Stimulated activated CD8-positive, alpha-beta memory T cell treated with anti-CD3 and anti-CD28 coated beads, Interleukin-7, amount 100 ng/mL, for 48 hours (primary cell): ENCODE results near the gene IDH3G.

ENCODE experiments used
- DNase-seq, 2 donors: peaks; one replicate each; pipeline ENCODE4 v3.0.0-alpha.2; 2020; ENCODE audit warnings: low read depth in 1 of 2; ENCODE audit errors: extremely low read depth in 1 of 2

IDH3G gene

GRCh38 chrX:153816831-153817690, 22.9 kb upstream of the IDH3G start:
- no peak for DNase-seq

- no peak for DNase-seq
Observed at GRCh38 chrX:153814591-153815315, 20.6 kb upstream of the IDH3G start.

- DNase-seq = no peak
Observed at GRCh38 chrX:153813161-153813560, 19.0 kb upstream of the IDH3G start.

GRCh38 chrX:153812220-153812619, 18.0 kb upstream of the IDH3G start:
- DNase-seq = no peak

GRCh38 chrX:153807976-153808375, 13.8 kb upstream of the IDH3G start:
- no peak for DNase-seq

- no peak for DNase-seq
Observed at GRCh38 chrX:153806999-153807575, 12.9 kb upstream of the IDH3G start.

DNA sequence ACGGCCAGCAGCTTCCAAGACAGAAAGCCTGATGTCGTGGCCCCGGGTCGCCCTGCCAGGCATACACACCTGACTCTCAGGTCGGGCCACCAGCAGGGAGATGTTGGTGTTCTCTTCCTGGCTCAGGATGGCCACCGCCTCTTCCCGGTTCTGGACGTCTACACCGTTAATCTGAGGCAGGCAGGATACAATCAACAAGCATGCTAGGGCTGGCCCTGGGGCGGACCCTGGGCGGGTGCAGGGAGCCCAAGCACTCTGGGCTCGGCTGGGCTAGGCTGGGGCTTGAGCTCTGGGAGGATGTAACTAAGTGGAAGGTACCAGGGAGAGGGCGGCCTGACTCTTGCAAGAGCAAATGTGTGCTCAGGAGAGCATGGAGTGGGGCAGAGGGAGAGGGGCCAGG, 11.3 kb upstream of the IDH3G start:
- DNase-seq = no peak

DNA sequence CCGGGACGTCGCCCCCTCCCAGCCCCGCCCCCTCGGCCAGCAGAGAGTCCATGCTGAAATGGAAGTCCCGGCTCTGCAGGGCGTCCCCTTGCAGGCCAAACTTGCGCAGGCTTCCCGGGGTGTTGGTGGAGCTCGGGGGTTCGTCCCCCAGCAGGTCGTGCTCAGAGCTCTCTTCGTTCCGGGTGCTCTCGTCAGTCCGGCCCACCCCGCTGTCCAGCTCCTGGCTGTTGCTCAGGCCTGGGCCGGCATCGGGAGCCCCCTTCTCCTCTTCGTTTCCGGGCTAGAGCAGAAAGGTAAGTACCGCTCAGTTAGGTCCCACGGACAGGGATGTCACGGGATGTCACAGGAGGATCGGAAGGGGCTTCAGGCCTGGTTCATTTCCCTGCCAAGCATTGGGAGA, 10.4 kb upstream of the IDH3G start:
- DNase-seq = no peak

DNA sequence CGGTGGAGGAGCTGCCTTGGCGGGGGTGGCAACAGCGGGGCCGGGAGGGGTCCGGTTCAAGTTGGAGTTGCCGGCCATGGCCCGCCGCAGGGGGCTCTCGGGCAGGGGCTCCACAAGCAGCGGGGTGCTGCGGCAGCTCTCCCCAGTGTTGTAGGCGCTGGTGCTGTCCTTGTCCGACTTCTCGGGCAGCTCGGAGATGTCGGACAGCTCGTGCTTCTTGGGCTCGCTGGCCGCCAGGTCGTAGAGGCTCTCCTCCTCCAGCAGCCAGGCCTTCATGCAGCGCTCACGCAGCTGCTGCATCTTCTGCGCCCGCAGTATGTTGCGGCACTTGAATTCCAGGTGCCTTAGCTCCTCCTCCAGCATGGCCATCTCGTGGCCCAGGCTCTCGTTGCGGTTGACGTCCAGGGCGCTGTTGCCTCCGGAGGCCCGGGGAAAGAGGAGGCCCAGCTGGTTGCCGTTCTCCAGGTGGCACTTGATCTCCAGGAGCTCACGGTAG, 10.0 kb upstream of the IDH3G start:
- DNase-seq = no peak

DNA sequence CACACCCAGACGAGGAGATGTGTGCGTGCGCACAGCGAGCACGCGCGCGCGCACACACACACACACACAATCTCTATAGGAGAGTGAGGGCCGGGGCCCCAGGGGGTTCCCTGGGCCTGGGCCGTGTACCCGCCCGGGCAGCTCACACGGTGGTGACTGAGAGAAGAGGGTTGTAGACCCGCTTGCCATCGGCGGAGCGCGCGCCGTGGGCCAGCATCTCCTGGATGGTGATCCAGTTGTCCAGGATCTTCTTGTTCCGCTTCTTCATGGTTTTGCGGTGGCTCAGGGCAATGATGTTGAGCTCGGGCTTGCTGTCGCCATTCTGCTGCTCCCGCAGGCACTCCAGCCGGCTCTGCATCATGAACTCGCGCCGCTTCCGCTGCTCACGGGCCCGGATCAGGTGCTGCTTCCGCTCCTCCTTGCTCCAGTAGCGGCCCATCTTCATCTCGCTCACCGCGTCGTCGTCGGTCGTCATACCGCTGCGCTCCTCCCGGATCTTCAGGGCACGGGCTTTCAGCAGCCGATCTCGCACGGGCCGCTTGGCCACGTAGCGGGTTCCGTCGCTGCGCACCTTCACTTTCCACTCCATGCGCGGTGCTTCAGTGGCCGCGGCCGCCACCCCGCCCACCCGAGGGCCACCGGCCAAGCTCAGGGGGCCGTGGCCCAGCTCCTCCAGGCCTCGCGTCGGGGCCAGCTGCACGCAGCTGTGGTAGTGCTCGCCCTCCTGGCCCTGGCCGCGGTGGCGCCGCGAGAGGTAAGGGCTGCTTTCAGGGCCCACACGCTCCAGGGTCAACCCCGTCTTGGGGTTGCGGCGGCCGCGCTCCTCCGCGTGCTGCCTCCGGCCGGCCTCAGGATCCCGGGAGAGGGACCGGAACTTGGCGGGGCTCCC, 9.3 kb upstream of the IDH3G start:
- DNase-seq = no peak

DNA sequence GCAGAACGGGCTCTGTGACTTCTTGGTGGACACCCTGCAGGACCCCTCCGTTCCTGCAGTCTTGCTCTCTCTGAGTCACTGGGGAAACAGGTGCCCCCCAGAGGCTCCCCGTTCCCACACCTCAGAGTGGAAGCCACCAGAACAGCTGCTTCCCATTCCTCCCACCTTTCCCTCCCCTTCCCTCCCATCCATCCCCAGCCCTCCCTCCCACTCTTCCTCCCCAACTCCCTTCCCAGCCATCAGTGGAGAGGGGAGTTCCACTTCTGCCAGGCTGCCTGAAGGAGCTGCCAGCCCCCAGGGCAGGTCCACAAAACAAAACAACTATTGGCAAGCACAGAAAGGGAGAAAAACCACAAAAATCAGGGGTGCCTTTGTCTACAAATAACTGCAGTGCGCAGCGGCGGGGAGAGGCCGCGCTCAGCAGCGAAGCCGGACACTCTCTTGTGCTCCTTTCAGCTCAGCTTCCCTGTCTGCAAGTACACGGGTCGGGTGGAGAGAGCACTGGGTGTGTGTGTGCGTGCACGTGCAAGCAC, 8.4 kb upstream of the IDH3G start:
- DNase-seq = no peak

GRCh38 chrX:153801669-153802068, 7.5 kb upstream of the IDH3G start:
- DNase-seq = no peak

GRCh38 chrX:153800746-153801145, 6.6 kb upstream of the IDH3G start:
- no peak for DNase-seq

DNA sequence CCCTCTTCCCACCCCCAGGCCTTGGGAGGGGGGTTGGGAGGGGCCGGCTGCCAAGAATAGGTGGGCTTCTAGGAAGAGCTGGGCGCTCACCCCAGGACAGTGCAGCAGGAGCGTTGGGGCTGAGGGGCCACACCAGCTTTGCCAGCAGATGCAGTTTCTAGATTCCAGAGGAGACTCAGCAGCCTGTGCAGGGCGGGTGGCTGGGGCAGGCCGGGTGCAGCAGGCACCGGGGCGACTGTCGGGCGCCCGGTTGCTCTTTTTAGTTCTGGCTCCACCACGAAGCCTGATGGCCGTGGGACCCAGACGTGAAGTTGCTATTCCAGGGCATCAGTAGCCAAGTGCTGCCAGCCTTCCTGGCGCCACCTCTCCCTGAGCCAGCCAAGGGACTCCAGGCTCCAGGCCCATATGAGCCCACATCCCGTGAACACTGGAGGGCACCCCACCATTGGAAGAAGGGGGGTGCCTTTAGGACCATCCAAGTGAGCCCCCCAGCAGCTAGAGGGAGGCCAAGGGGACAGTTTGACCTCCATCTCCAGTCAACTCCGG, 6.1 kb upstream of the IDH3G start:
- DNase-seq = no peak

- DNase-seq = no peak
Observed at GRCh38 chrX:153799326-153799725, 5.2 kb upstream of the IDH3G start.

DNA sequence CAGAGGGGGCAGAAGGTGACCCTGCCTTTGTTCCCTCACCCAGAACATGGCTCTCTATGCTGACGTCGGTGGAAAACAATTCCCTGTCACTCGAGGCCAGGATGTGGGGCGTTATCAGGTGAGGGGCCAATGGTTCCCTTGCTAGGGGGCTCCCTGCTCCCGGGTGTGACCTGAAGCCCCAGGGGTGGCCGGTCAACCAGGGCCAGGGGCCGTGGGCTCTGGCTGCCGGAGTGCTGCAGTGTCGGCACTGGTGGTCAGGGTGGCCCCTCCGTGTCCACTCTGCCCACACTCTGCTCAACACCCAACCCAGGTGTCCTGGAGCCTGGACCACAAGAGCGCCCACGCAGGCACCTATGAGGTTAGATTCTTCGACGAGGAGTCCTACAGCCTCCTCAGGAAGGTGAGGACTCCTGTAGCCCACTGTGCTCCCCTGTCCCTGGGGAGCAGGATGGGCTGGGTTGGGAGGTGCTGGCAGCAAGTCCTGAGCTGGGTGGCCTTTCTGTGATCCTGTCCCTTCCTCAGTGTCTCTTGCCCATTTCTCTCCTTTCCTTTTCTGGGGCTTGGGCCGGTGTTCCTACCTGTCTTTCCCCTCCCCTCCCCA, 3.3 kb upstream of the IDH3G start:
- DNase-seq = no peak

GRCh38 chrX:153794897-153795816, 982 bp upstream of the IDH3G start:
- DNase-seq = no peak

DNA sequence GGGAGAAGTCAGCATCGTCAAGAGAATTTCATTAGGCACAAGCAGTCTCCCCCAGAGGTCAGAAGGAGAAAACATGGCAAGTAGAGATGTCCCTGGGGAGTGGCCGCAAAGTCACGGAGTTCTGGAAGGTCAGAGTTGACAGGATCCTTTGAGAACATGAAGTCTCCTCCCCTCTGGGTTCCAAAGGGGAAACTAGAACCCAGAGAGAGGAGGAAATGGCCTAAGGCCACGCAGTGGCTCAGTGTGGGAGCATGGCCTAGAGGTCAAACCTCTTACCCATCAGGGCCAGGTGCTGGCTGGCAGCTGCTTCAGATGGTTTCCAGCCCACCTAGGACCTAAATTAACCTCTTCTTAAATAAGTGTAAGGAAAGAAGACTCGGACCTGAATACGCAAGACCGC, 884 bp downstream of the IDH3G start:
- no peak for DNase-seq

GRCh38 chrX:153792368-153792767, 1.8 kb downstream of the IDH3G start:
- no peak for DNase-seq
